A549 (cell line): ENCODE measurements around the gene CACNA1H. TPM values are rescaled to one million over a fixed set of nuclear protein-coding genes. Genes with fewer than 3 reads are reported as not detected.

Experiments
- ATAC-seq, 2 experiments: fragments of 200-7000 bp in 1 of 2; fragments of >200 bp in 1 of 2; cut with Nextera tagmentation in 1 of 2; cut with Tn5 transposase in 1 of 2; 3 replicates each; pipeline versions ENCODE4 v1.8.0 to v1.9.1; 2018 to 2020; ENCODE audit warnings: mild to moderate bottlenecking in 1 of 2, moderate library complexity in 1 of 2
- CTCF ChIA-PET: fragments of 300-600 bp; sonication (Branson Sonifier 250); formaldehyde crosslinking; extraction: SDS; loops from one replicate; lab custom pipeline; 2021; ENCODE audit warnings: antibody characterized with exemption, inconsistent platforms; lab: Yijun Ruan, JAX
- POLR2A ChIA-PET: fragments of 350-600 bp; formaldehyde crosslinking; extraction: SDS; loops from one replicate; lab custom pipeline; 2021; ENCODE audit warnings: antibody characterized with exemption, inconsistent platforms; lab: Yijun Ruan, JAX
- DNase-seq, 2 experiments: peaks; one replicate each; pipeline versions ENCODE4 v3.0.0 to v3.0.0-alpha.2; 2011 to 2016; ENCODE audit warnings: low read depth in 1 of 2, low spot score in 1 of 2
- FAIRE-seq: peaks from 2 replicates; lab custom pipeline; 2011; peaks lifted over from hg19 to GRCh38; lab: Jason Lieb, UNC
- H3K27ac ChIP-seq, 2 experiments: fragments of >200 bp; sonication (Bioruptor Twin); formaldehyde crosslinking; 3 replicates each; pipeline ENCODE4 v1.5.1; 2016 to 2017
- H3K4me1 ChIP-seq: fragments of >200 bp; sonication (Bioruptor Twin); formaldehyde crosslinking; 3 replicates; pipeline ENCODE4 v1.6.1; 2016
- H3K4me2 ChIP-seq: fragments of >200 bp; sonication (Bioruptor Twin); formaldehyde crosslinking; 3 replicates; pipeline ENCODE4 v1.6.1; 2016
- H3K4me3 ChIP-seq: fragments of >200 bp; sonication (Bioruptor Twin); formaldehyde crosslinking; 3 replicates; pipeline ENCODE4 v1.5.1; 2016
- H3K9me3 ChIP-seq: fragments of >200 bp; sonication (Bioruptor Twin); formaldehyde crosslinking; 3 replicates; pipeline ENCODE4 v1.6.1; 2016
- CBX2 ChIP-seq: fragments of 200-600 bp; sonication (generic); IDR thresholded peaks from 2 replicates; pipeline ENCODE4 v1.6.1; 2016; ENCODE audit warnings: low read depth, mild to moderate bottlenecking, borderline replicate concordance
- CBX8 ChIP-seq: fragments of 200-600 bp; sonication (generic); IDR thresholded peaks from 2 replicates; pipeline ENCODE4 v1.6.1; 2016
- CHD4 ChIP-seq: fragments of 200-600 bp; sonication (generic); IDR thresholded peaks from 2 replicates; pipeline ENCODE4 v1.6.1; 2016; ENCODE audit warnings: antibody characterized with exemption, mild to moderate bottlenecking, borderline replicate concordance
- ESRRA ChIP-seq: fragments of 150-350 bp; IDR thresholded peaks from 2 replicates; pipeline ENCODE4 v1.6.1; 2014; ENCODE audit warnings: mild to moderate bottlenecking, low read length, borderline replicate concordance
- FOSB ChIP-seq: fragments of 250-450 bp; sonication (Bioruptor Pico); IDR thresholded peaks from 2 replicates; pipeline ENCODE4 v1.5.0; 2020; ENCODE audit warnings: mild to moderate bottlenecking, moderate library complexity
- FOSL2 ChIP-seq, 2 experiments: fragments of 450-650 bp in 1 of 2; fragments of >200 bp in 1 of 2; sonication (Bioruptor Twin) in 1 of 2; formaldehyde crosslinking; IDR thresholded peaks; 2 replicates each; pipeline versions ENCODE4 v1.5.0 to v1.6.1; 2016 to 2020; ENCODE audit warnings: mild to moderate bottlenecking in 1 of 2, moderate library complexity in 1 of 2
- FOXS1 ChIP-seq: fragments of 250-450 bp; sonication (Bioruptor Pico); IDR thresholded peaks from 2 replicates; pipeline ENCODE4 v1.5.0; 2020; ENCODE audit warnings: mild to moderate bottlenecking, moderate library complexity
- HDAC2 ChIP-seq: fragments of 200-600 bp; sonication (generic); IDR thresholded peaks from 2 replicates; pipeline ENCODE4 v1.6.1; 2016
- HOXB13 ChIP-seq: fragments of 250-450 bp; sonication (Bioruptor Pico); IDR thresholded peaks from 2 replicates; pipeline ENCODE4 v1.5.0; 2020; ENCODE audit warnings: low read depth, mild to moderate bottlenecking, moderate library complexity
- HOXB5 ChIP-seq: fragments of 250-450 bp; sonication (Bioruptor Pico); IDR thresholded peaks from 2 replicates; pipeline ENCODE4 v1.5.0; 2020; ENCODE audit warnings: mild to moderate bottlenecking, moderate library complexity
- JUN ChIP-seq, 2 experiments: fragments of >200 bp; sonication (Bioruptor Twin); formaldehyde crosslinking; IDR thresholded peaks; 2 replicates in 1 of 2; 3 replicates in 1 of 2; pipeline ENCODE4 v1.6.1; 2016 to 2017
- JUNB ChIP-seq: fragments of >200 bp; sonication (Bioruptor Twin); formaldehyde crosslinking; IDR thresholded peaks from 2 replicates; pipeline ENCODE4 v1.6.1; 2016
- KDM1A ChIP-seq: fragments of 200-600 bp; sonication (generic); IDR thresholded peaks from 2 replicates; pipeline ENCODE4 v1.6.1; 2016; ENCODE audit warnings: low read depth, mild to moderate bottlenecking
- MAFK ChIP-seq: fragments of 450-650 bp; IDR thresholded peaks from 2 replicates; pipeline ENCODE4 v1.6.1; 2014; ENCODE audit not compliant: partially characterized antibody
- MAZ ChIP-seq: fragments of 150-350 bp; IDR thresholded peaks from 2 replicates; pipeline ENCODE4 v1.6.1; 2014; ENCODE audit warnings: antibody characterized with exemption, low read depth, low read length, borderline replicate concordance
- MYC ChIP-seq: IDR thresholded peaks from 2 replicates; pipeline ENCODE4 v1.6.1; 2012; ENCODE audit warnings: mild to moderate bottlenecking, inconsistent platforms, low read length, improper control_type of control experiment, borderline replicate concordance
- PHF8 ChIP-seq: fragments of 200-600 bp; sonication (generic); IDR thresholded peaks from 2 replicates; pipeline ENCODE4 v1.6.1; 2016; ENCODE audit warnings: low read depth, mild to moderate bottlenecking, antibody characterized with exemption, moderate library complexity, borderline replicate concordance
- RAD21 ChIP-seq, 2 experiments: fragments of >200 bp in 1 of 2; sonication (Bioruptor Twin) in 1 of 2; formaldehyde crosslinking in 1 of 2; IDR thresholded peaks in 1 of 2; conservative IDR thresholded peaks in 1 of 2; 2 replicates in 1 of 2; 3 replicates in 1 of 2; pipeline ENCODE4 v1.6.1; 2012 to 2018; ENCODE audit warnings: inconsistent platforms in 1 of 2
- RARB ChIP-seq: fragments of 250-450 bp; sonication (Bioruptor Pico); IDR thresholded peaks from 2 replicates; pipeline ENCODE4 v1.8.0; 2021; ENCODE audit warnings: mild to moderate bottlenecking, moderate library complexity
- RCOR1 ChIP-seq: fragments of 150-350 bp; IDR thresholded peaks from 2 replicates; pipeline ENCODE4 v1.6.1; 2014; ENCODE audit warnings: antibody characterized with exemption, low read length, low read depth
- SMC3 ChIP-seq: fragments of >200 bp; sonication (Bioruptor Twin); formaldehyde crosslinking; IDR thresholded peaks from 3 replicates; pipeline ENCODE4 v1.6.1; 2018; ENCODE audit warnings: inconsistent platforms
- TP53 ChIP-seq: fragments of 250-450 bp; sonication (Bioruptor Pico); IDR thresholded peaks from 2 replicates; pipeline ENCODE4 v1.5.0; 2021; ENCODE audit warnings: mild to moderate bottlenecking, moderate library complexity
- WGBS: methylation state at CpG from one replicate; pipeline ENCODE4 v1.1.6; 2017; ENCODE audit errors: missing lambda C conversion rate; 5-methylcytosine and 5-hydroxymethylcytosine counted together
- polyA plus RNA-seq, 4 experiments: library from polyadenylated mRNA; depleted of rRNA in 3 of 4; stranded (reverse); fragments of >200 nt; fragmentation: RNase III in 1 of 4; extraction: RNeasy Plus Mini Kit Qiagen cat#74134 plus additional on column Dnase treatment in 1 of 4; gene quantifications; 2 replicates in 3 of 4; 3 replicates in 1 of 4; pipeline ENCODE4 v1.2.3, GENCODE V29; 2011 to 2017
- TF ChIP-seq, protein P1 (sequence below): fragments of >200 bp; sonication (Bioruptor Twin); formaldehyde crosslinking; IDR thresholded peaks from 3 replicates; pipeline ENCODE4 v1.5.1; 2016
- TF ChIP-seq, protein P2 (sequence below): IDR thresholded peaks from 2 replicates; pipeline ENCODE4 v1.6.1; 2012
- TF ChIP-seq, protein P3 (sequence below): fragments of 150-350 bp; IDR thresholded peaks from 2 replicates; pipeline ENCODE4 v1.6.1; 2014; ENCODE audit warnings: low read depth, mild to moderate bottlenecking, low read length
- TF ChIP-seq, protein P4 (sequence below): IDR thresholded peaks from 2 replicates; pipeline ENCODE4 v1.6.1; 2012; ENCODE audit warnings: low read depth, borderline replicate concordance
- TF ChIP-seq, protein P5 (sequence below): fragments of >200 bp; sonication (Bioruptor Twin); formaldehyde crosslinking; IDR thresholded peaks from 3 replicates; pipeline ENCODE4 v1.6.1; 2016

CACNA1H gene
- polyA plus RNA-seq, 2 of the 4 experiments (the other 2 are of a cell fraction): 7.2 to 15.8 TPM

DNA sequence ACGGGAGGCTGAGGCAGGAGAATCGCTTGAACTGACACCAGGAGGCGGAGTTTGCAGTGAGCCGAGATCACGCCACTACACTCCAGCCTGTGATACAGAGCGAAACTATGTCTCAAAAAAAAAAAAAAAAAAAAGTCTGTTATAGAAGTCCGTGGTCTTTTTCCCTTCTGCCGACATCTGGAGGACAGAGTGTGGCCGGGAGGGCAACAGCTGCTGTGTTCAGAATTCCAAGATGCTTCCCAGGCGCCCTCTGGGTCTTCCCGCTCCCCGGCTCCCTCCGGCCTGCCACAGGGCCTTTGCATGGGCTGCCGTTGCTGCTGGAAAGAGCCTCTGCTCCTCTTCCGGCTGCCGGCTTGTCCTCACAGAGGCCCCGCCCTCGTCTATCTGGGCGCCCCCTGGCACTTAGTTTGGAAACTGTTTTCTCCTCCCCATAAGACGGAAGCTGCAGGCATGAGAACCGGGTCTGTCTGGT is 2.4 kb upstream of the CACNA1H start (continued):
- TF ChIP-seq KDM1A (peak; percentile 91), MAFK (no peak), HDAC2 (0 out of 2 replicates have a peak, but pooled peaks have one; percentile 32), TP53 (CRISPR knock-in tag) (no peak)
- TF ChIP-seq, protein P1, sequence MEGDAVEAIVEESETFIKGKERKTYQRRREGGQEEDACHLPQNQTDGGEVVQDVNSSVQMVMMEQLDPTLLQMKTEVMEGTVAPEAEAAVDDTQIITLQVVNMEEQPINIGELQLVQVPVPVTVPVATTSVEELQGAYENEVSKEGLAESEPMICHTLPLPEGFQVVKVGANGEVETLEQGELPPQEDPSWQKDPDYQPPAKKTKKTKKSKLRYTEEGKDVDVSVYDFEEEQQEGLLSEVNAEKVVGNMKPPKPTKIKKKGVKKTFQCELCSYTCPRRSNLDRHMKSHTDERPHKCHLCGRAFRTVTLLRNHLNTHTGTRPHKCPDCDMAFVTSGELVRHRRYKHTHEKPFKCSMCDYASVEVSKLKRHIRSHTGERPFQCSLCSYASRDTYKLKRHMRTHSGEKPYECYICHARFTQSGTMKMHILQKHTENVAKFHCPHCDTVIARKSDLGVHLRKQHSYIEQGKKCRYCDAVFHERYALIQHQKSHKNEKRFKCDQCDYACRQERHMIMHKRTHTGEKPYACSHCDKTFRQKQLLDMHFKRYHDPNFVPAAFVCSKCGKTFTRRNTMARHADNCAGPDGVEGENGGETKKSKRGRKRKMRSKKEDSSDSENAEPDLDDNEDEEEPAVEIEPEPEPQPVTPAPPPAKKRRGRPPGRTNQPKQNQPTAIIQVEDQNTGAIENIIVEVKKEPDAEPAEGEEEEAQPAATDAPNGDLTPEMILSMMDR: peak; percentile 31
- TF ChIP-seq, protein P2, sequence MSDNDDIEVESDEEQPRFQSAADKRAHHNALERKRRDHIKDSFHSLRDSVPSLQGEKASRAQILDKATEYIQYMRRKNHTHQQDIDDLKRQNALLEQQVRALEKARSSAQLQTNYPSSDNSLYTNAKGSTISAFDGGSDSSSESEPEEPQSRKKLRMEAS: no peak; the same call in 1 of the 2 replicates

DNA sequence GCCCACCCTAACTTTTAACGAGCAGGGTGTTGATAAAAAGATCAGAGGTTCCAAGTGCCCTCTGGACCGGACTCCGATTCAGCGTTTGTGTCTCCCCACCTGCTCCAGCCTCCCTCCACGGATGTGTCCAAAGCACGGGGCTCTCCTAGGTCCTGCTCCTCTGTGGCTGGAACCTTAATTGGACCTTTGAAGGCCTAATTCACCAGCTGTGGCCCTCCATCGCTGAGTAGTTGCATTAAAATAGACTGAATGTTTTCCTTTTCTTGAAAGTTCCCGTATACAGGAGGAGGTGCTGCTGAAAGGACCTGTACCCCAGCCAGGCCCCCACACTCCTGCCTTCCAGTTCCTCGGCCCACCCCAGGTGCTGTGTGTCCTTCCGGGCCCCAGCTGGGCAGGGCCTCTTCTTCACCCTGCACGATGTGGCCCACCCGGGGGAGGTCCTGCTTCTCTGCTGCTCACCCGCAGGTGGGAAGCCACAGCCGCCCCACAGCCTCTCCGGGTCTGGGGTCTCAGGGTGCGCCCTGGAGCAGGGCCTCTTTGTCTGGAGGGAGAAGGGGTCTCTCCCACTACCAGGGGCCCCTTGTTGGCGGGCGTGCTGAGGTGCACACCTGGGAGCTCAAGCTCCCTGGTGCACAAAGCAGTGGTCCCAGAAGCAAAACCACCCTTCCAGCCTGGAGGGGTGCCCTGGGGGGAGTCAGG is 1.3 kb upstream of the CACNA1H start:
- CTCF ChIA-PET: interaction anchor here (0.8 to 5.3 kb wide), 11 partner anchors 10 to 170 kb away, joined by 3 to 33 read pairs (median 4); partner anchors contain the start of gene SOX8
- no peak for FAIRE-seq

DNA sequence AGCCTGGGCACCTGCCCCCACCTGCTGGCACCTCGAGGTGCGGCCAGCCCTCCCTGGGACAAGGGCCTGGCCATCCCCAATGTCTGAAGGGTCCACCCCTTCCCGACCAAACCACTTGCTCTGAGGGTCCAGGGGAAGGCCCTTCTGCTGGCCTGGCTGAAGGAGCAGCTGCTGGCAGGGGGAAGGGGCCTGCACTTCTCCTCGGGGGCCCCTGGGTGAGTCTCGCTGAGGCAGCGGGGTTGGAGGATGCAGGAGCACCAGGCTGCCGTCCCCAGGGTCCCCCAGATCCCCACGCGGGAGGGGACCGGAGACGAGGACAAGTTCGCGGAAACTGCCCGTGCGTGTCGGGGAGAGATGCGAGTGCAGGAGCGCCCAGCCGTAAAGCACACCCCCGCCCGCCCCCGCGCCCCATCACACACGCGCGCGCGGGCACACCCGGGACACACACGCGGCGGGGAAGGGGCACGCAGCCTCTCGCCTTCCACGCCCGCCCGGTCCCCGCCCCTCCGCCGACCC is 725 bp upstream of the CACNA1H start:
- POLR2A ChIA-PET: no interaction called here
- CTCF ChIA-PET: interaction anchor here (0.9 to 5.3 kb wide), 5 partner anchors 13 to 42 kb away, joined by 4 to 33 read pairs (median 15); no protein-coding TSS in a partner anchor
- Histone ChIP-seq H3K9me3 (peaks cover 6% of the 10 kb centered on the region; the same call in 1 of the 3 replicates), H3K4me1 (peaks cover 36% of the 10 kb centered on the region), H3K27ac (peak overlapping the region; percentile 87 to 96), H3K4me3 (peak overlapping the region; percentile 53), H3K4me2 (peak overlapping the region; percentile 98)
- WGBS: no CpG with 5 or more reads among the region's 40 CpGs
- TF ChIP-seq, protein P2: no peak
- TF ChIP-seq MAFK: no peak
- TF ChIP-seq, protein P3, sequence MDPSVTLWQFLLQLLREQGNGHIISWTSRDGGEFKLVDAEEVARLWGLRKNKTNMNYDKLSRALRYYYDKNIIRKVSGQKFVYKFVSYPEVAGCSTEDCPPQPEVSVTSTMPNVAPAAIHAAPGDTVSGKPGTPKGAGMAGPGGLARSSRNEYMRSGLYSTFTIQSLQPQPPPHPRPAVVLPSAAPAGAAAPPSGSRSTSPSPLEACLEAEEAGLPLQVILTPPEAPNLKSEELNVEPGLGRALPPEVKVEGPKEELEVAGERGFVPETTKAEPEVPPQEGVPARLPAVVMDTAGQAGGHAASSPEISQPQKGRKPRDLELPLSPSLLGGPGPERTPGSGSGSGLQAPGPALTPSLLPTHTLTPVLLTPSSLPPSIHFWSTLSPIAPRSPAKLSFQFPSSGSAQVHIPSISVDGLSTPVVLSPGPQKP: no peak
- TF ChIP-seq FOSL2 (IDR thresholded peaks at IDR 0.05): no peak
- no peak for TF ChIP-seq FOSL2 (CRISPR knock-in tag; IDR thresholded peaks at IDR 0.05)
- no peak for TF ChIP-seq HOXB5 (CRISPR knock-in tag)
- no peak for TF ChIP-seq SMC3
- TF ChIP-seq ESRRA: no peak
- TF ChIP-seq, protein P4, sequence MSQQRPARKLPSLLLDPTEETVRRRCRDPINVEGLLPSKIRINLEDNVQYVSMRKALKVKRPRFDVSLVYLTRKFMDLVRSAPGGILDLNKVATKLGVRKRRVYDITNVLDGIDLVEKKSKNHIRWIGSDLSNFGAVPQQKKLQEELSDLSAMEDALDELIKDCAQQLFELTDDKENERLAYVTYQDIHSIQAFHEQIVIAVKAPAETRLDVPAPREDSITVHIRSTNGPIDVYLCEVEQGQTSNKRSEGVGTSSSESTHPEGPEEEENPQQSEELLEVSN: no peak
- no peak for TF ChIP-seq CBX2
- TF ChIP-seq RCOR1: no peak
- TF ChIP-seq HOXB13 (CRISPR knock-in tag): no peak
- no peak for TF ChIP-seq HDAC2
- TF ChIP-seq PHF8: no peak
- no peak for TF ChIP-seq CHD4
- no peak for TF ChIP-seq KDM1A
- no peak for TF ChIP-seq FOXS1
- TF ChIP-seq RAD21 (conservative IDR thresholded peaks at IDR 0.05 in 1 of 2, IDR thresholded peaks at IDR 0.05 in 1 of 2): no peak
- no peak for TF ChIP-seq FOSB (CRISPR knock-in tag)
- TF ChIP-seq RARB (CRISPR knock-in tag): no peak
- no peak for ATAC-seq
- peak in 1 of 2 experiments; percentile 24 for DNase-seq
- no peak for FAIRE-seq

More for the DNA sequence above, 1.3 kb upstream of the CACNA1H start:
- peak overlapping the region; percentile 98 for H3K4me2 ChIP-seq
- peaks cover 9% of the 10 kb centered on the region; the same call in 1 of the 3 replicates for H3K9me3 ChIP-seq
- no peak for TF ChIP-seq MYC
- TF ChIP-seq, protein P2: no peak
- TF ChIP-seq JUN (IDR thresholded peaks at IDR 0.05): no peak
- TF ChIP-seq RCOR1: no peak
- TF ChIP-seq JUNB: no peak
- TF ChIP-seq, protein P5, sequence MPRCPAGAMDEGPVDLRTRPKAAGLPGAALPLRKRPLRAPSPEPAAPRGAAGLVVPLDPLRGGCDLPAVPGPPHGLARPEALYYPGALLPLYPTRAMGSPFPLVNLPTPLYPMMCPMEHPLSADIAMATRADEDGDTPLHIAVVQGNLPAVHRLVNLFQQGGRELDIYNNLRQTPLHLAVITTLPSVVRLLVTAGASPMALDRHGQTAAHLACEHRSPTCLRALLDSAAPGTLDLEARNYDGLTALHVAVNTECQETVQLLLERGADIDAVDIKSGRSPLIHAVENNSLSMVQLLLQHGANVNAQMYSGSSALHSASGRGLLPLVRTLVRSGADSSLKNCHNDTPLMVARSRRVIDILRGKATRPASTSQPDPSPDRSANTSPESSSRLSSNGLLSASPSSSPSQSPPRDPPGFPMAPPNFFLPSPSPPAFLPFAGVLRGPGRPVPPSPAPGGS: no peak
- no peak for TF ChIP-seq MAZ
- TF ChIP-seq CBX8: no peak
- H3K4me1 ChIP-seq: peaks cover 36% of the 10 kb centered on the region
- peak overlapping the region; percentile 87 to 96 for H3K27ac ChIP-seq
- 86% methylated on average over 11 of the region's 18 CpGs for WGBS
- POLR2A ChIA-PET: no interaction called here
- ATAC-seq: no peak
- DNase-seq: no peak
- H3K4me3 ChIP-seq: peak overlapping the region; percentile 53; the same call in 2 of the 3 replicates
